Hepatocyte (in vitro differentiated cells): ENCODE data around the gene RPAP3.
A peak's percentile ranks its signal among the peaks of the same experiment; 100 is the strongest.

ENCODE experiments used
- EZH2 ChIP-seq: fragments of 200-600 bp; sonication (generic); IDR thresholded peaks from 2 replicates; pipeline ENCODE4 v1.6.1; 2016; ENCODE audit warnings: antibody characterized with exemption, mild to moderate bottlenecking, borderline replicate concordance
- EZH2phosphoT487 ChIP-seq: fragments of 200-600 bp; sonication (generic); IDR thresholded peaks from one replicate; pipeline ENCODE4 v1.6.1; 2018; ENCODE audit warnings: antibody characterized with exemption, mild to moderate bottlenecking, low read depth, moderate library complexity; ENCODE audit not compliant: unreplicated experiment, severe bottlenecking
- TF ChIP-seq, protein P1 (sequence below): fragments of 200-600 bp; sonication (generic); IDR thresholded peaks from 2 replicates; pipeline ENCODE4 v1.5.1; 2016; ENCODE audit warnings: antibody characterized with exemption, mild to moderate bottlenecking; ENCODE audit not compliant: poor library complexity

DNA sequence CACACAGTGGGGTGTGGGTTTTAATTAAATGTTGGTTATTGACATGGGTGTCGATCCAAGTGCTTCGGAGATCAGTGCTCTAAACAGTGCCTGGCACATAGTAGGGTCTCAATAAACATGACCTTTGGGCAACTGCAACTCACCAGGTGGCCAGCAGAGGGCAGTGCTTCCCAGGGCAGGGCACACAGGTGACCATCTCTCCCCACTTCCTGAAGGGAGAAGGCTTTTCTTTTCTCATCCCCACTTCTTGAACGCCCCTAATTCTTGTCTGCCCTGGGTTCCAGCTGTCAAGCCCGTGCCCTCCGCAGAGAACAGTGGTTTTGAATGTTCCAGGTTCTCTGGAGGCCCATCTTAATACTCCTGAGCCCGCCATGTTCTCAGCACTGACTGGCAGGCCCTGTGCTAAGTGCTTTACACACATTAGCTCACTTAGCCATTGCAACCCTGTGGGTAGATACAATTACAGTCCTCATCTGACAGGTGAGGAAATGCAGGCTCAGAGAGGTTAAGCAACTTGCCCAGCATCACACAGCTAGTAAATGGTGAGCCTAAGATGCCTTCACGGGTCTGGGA lies 36.5 kb upstream of the RPAP3 start:
- TF ChIP-seq, protein P1, sequence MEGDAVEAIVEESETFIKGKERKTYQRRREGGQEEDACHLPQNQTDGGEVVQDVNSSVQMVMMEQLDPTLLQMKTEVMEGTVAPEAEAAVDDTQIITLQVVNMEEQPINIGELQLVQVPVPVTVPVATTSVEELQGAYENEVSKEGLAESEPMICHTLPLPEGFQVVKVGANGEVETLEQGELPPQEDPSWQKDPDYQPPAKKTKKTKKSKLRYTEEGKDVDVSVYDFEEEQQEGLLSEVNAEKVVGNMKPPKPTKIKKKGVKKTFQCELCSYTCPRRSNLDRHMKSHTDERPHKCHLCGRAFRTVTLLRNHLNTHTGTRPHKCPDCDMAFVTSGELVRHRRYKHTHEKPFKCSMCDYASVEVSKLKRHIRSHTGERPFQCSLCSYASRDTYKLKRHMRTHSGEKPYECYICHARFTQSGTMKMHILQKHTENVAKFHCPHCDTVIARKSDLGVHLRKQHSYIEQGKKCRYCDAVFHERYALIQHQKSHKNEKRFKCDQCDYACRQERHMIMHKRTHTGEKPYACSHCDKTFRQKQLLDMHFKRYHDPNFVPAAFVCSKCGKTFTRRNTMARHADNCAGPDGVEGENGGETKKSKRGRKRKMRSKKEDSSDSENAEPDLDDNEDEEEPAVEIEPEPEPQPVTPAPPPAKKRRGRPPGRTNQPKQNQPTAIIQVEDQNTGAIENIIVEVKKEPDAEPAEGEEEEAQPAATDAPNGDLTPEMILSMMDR = peak; percentile 87
- TF ChIP-seq EZH2 (no peak), EZH2phosphoT487 (no peak)
